HG03378 (cell line): ENCODE results near the gene HSPA6.
"Not testable (repeated sequence)": the region's sequence is repeated elsewhere in the genome, so short reads cannot be mapped to it uniquely, and the experiment has no call there.

Experiments used
- ATAC-seq: cut with Tn5 transposase; IDR thresholded peaks from one replicate; pipeline ENCODE4 v1.9.1; 2021; ENCODE audit warnings: mild to moderate bottlenecking, moderate library complexity; ENCODE audit not compliant: unreplicated experiment

The HSPA6 gene

DNA sequence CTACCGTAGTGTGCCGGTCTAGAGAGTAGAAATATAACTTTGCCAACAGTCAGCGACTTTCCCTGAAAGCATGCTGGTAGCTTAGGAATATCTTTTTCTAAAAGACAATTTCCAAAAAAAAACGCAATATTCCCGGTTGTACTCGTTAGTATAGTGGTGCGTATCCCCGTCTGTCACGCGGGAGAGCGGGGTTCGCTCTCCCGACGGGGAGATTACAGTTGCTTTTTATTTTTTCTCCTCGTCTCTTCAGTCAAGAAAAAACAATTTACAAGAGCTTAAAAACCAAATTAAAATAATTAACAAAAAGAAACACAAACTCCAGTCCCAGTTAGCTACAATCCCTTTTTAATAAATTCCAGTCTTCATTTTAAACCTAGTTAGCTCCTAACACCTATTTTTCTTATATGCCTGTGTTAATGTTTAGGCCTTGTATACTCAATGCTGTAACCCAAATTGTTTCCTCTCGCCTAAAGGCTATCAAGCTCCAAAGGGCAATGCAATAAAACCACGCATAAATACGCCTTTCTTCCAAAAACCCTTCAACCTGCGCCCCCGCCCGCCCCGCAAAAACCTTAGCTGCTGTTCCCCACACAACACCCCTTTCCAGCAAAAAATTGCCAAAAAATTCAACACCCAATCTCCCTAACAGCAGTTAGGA lies 7.8 kb downstream of the HSPA6 start:
- ATAC-seq = no peak

DNA sequence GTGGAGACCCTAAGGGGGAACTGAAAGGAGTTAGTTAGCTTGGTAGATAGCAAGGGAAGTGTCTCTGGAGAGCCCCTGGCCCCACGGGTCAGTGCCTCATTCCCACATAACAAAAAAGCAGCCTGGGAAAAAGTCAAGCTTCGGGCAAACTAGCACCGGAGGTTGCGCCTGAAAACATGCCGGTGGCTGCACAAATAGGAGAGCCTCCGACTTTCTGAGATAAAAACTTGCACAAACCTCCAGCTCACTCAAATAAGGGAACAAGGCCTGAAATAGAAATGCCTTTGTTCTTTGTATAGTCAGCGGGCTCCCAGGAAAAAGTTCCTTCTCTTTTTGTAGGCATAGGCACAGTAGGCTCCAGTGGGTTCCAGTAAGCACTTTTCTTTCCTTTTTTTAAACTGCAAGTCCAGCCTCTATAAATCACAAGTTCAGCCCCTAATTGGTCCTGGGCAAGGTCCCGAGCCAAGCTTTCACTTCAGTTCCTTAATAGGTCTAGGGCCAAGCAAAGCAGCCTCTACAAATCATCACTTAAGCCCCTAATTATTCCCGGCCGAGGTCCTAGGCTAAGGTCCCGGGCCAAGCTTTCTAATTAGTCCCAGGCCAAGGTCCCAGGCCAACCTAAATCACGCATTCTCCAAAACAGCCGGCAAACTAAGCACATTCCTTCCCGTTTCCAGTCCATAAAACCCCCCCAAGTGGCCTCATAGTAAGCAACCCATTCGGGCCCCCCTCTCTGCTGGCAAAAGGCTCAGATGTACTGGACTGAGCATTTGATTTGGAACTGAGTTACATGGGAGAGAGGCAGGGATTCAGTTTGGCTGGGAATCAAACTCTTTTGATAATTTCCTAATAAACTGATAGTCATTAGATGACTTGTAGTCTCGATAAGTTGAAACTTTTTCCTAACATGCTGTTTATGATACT lies 8.6 kb downstream of the HSPA6 start:
- not testable (repeated sequence) for ATAC-seq

DNA sequence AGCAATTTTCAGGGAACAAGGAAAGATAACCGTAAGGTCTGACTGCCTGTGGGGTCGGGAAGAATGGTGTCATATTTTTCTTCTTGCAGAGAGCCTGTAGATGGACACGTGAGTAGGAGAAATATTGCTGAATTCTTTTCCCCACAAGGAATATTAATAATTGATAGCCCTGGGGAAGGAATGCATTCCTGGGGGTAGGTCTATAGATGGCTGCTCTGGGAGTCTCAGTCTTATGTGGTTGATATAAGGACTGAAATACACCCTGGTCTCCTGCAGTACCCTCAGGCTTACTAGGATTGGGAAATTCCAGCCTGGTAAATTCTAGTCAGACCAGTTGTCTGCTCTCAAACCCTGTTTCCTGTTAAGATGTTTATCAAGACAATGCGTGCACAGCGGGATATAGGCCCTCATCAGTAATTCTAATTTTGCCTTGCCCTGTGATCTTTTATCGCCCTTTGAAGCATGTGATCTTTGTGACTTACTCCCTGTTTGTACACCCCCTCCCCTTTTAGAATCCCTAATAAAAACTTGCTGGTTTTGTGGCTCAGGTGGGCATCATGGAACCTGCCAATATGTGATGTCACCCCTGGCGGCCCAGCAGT lies 12.8 kb downstream of the HSPA6 start:
- ATAC-seq = not testable (repeated sequence)

DNA sequence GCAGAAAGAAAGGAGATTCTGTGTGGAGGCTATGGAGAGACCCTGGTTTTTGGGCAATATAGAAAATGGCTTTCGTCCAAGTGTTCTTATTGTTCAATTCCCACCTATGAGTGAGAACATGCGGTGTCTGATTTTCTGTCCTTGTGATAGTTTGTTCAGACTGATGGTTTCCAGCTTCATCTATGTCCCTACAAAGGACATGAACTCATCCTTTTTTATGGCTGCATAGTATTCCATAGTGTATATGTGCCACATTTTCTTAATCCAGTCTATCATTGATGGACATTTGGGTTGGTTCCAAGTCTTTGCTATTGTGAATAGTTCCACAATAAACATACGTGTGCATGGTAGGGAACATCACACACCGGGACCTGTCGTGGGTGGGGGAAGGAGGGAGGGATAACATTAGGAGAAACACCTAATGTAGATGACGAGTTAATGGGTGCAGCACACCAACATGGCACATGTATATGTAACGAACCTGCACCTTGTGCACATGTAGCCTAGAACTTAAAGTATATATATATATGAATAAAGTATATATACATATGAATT lies 14.7 kb downstream of the HSPA6 start:
- not testable (repeated sequence) for ATAC-seq

DNA sequence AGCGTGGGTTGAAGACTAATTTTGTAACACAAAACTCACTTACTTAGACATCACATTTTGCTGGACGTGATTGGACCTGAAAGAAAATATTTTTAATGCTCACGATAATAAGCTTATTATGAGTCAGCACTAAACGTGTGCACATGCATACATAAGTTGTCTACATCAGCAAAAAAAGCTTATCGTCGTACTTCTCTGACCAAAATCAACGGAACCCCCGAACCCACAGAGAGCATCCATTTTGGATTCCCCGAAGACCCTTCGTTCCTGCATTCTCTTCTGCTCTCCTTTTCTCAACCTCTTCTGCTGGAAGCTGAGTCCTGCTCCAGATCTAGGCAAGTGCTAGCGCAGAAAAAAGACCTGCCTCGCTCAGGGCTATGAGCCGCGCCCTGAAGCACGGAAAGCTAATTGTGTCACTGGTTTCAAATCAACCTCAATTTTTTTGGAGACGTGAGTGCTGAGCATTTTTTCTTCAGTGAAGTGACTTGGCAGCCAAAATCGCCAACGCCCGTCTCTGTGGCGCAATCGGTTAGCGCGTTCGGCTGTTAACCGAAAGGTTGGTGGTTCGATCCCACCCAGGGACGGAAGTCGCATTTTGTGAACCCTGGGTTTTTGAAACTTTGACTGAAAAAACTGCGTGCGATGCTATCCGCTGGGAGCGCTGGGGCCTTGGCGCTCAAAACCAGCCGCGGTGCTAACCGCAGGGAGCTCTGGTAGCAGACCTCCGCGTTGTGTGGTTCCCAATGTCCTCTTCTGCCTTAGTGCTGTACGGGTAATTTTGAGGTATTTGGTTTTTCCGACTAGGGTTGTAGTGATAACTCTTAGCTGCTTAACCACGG lies 15.6 kb downstream of the HSPA6 start:
- ATAC-seq = peak; percentile 55

DNA sequence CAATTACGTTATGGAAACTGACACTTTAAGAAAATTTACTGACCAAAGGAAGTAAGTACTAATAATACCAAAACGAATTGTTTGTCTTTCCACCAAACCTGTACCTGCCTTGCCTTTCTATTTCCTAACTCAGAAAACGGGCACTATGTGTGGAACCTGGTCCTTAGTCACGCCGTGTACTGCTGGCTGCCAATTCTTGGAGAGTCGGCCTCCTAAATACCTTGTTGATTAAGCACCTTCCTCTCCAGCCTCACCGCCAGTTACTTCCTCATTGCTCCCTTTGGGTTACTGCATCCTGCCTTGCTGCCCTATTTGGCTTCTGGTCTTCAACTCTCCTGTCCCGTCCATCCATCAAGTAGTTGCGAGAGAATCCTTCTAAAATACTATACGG lies 16.2 kb downstream of the HSPA6 start:
- not testable (repeated sequence) for ATAC-seq

DNA sequence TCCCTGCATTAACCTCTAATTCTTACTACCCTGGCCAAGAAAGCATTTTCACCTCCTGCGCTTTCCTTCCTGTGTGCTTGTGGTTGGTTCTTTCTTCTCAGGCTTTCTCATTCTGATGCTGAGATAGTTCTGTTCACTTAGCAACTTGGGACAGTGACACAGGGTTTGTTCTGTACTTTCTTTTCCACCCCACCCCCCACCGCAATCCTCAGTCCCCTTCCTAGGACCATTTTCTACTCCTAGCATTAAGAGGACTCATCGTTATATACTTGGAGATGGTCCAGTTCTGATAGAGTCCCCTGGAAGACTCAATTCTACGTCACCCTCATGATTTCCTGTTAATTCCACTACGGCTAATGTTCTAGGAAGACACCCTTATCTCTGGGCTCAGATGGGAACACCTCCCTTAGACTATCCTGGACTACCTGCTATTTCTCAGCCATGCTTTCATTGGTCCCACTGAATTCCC lies 17.8 kb downstream of the HSPA6 start:
- ATAC-seq = peak; percentile 69

DNA sequence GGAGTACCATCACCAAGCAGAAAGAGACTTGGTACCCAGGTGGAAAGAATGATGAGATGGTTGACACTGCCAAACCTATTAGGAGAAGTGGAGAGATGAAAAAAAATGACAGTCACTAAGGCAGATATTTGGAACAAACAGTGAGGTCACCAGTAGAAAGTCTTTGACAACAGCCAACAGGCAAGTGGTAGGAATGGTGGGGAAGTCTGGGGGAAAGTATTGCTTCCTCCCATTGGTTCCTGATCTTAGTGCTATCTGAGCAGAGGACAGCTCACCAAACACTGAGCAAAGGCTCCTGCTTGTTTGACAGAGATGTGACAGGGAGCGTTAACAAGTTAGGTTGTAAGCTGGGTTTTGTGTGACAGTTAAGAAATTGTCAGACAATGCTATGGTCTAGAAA lies 18.8 kb downstream of the HSPA6 start:
- not testable (repeated sequence) for ATAC-seq

DNA sequence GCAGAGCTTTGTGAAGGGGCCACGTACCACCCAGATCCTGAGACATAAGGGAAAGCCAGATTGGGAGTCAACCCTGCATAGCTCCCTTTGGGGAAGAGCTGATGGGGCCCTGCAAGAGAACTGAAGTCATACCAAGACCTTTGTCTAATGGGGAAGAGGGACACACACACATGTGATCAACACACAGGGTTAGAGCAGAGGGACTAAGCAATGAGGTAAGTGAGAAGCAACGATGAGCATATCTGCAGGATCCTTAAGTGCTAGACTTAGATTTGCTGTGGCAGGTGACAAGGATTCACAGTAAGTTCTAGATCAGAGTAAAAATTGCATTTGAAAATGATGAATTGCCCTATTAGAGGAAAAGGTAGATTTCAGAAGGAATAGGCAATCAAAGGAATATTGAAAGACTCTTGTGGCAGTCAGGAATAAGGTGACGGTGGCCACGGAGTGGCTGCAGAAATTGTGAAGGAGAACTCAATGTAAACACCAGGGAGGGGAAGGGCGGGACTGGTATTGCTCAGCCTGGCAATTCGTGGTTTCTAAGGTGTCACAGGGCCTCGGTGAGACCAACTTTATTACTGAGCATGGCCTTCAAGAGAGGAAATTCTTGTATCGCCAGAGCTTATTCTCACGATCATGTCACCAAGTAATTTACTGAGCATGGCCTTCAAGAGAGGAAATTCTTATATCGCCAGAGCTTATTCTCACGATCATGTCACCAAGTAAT lies 20.8 kb downstream of the HSPA6 start:
- ATAC-seq = not testable (repeated sequence)

DNA sequence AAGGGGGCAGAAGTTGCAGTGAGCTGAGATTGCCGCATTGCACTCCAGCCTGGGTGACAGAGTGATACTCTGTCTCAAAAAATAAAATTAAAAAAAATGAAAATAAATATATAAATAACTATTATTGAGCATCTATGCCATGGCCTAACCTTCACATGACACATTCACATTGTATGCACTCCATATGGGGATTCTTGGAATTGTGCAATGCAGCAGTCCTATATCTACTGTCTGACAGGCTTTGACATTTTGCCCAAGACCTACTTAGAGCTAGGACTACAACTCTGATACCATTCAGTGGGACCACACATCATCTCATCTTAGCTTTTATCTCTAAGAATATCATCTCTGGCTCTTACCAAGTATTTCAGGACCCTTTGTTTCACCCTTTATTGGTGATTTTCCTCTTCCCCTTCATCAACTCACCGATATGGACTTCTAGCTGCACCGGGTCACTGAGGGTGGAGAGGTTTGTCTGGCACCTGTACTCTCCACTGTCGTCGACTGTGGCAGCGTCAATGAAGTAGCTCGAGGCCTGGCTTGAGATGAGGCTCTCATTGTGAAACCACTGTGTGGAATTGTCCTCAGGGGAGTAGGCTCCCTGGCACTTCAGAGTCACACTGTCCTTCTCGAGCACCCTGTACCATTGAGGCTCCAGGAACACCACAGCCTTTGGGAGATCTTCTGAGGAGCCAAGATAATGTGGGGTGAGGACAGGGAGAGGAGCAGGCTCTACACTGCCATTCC lies 23.8 kb downstream of the HSPA6 start:
- not testable (repeated sequence) for ATAC-seq

DNA sequence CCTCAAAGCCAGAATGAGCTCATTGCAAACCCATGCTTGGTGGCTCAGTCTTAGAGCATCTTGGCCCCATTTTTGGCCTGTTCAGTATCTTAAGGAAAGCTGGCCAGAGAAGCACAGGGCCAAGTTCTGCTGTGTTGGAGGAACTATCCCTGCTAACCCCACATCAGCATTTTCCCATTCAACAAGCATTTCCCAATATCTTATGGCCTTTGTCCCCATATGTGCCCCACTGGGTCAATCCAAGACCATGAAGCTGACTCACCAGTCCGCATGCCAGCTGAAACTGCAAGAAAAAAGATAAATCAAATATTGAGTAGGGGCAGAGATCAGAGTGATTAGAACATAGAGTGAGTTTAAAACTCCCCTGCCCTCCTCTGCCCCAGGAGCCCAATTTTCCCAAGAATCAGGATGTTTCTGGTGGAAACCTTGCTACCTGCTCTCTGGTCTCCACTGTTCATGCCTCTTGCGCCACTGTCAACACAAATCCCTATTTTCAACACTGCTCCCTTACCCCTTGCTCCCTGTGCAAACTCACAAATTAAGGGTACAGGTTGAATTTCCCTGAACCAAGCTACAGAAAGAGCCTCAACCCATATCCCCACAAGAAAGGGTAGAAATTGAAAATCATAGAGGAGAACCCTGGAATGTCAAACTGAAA lies 24.5 kb downstream of the HSPA6 start:
- not testable (repeated sequence) for ATAC-seq

DNA sequence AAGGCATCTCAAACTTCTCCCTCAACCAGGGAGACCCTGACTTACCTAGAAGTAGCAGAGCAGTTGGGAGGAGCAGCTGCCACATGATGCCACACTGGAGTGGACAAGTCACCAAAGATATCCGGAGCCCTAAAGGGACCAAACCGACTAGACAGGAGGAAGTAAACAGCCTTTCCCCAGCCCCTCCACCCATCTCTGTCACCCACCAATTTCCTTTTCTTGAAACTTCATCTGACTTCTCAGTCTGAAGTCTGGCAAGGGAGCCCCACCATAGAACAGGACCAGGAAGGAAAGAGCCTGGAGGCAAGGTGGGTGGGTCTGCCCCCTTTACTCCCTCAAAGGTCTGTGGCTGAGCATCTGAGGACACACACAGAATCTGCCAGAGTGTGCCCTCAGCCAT lies 25.3 kb downstream of the HSPA6 start, which contains the start of gene FCGR3A:
TSS of gene FCGR3A (minus strand) at position 167 of the 400 bp plus-strand sequence. CDS start at position 85, 82 bp downstream.
- no peak for ATAC-seq

DNA sequence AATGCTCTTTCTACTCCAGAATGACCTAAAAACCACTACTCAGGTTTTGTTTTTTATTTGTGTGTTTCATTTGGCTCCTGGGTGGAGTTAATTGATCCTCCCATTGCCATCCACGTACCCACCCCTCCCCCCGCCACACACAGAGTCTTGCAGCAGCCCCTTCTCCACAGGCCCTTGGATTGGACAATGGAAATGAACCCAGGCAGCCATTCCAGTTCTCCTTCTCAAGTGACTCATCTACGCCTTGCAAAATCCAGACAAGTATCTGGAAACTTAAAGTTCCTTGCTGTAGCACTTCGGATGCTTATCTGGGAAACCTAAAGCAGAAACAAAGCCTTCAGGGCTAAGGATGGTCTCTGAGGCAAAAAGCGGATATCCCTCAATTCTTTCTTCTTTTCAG lies 26.6 kb downstream of the HSPA6 start:
- not testable (repeated sequence) for ATAC-seq

DNA sequence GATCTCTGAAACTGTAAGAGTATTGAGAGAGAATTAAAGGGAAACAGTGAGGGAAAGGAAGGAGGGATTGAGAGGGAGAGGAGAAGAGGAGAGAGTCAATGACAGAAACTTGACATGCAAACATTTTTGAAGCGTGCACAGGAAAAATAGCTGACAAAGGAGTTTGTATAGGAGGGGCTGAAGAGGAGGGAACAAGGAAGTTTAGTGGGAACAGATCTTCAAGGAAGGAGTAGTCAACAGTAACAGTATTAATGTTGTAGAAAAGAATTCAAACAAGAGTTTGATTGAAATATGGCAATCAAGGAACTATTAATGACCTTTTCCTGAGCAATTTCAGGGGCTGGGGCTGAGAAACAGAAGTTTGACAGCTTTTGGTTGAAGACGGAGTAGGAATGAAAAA lies 29.3 kb downstream of the HSPA6 start:
- not testable (repeated sequence) for ATAC-seq

DNA sequence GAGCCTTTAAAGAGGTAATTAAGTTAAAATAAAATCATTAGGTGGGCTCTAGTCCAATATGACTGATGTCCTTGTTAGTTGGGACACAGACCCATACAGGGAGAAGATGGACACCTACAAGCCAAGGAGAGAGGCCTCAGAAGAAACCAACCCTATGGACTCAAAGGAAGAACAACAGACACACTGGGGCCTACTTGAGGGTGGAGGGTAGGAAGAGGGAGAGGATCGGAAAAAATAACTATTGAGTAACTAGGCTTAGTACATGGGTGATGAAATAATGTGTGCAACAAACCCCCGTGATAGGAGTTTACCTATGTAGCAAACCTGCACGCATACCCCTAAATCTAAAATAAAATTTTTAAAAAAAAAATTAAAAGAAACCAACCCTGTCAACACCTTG lies 30.0 kb downstream of the HSPA6 start:
- ATAC-seq = not testable (repeated sequence)

DNA sequence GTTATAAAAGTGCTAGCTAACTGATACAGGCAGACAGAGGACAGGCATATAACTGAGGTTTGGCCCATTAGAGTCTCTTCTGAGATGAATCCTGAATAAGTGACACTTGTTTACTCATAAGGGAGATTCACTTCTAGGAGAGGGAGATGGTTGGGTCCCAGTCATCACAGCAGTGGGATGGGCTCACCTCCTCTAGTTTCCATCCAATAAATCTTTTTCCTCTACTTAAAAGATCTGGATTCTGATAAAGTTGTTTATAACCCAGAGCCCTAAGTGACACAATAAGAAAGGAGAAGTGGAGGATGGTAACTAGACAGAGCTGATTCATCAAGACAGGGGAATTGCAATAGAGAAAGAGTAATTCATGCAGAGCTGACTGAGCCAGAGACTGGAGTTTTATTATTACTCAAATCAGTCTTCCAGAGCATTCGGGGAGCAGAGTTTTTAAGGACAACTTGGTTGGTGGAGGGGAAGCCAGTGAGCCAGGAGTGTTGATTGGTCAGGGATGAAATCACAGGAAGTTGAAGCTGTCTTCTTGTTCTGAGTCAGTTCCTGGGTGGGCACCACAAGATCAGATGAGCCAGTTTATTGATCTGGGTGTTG lies 30.6 kb downstream of the HSPA6 start:
- not testable (repeated sequence) for ATAC-seq

DNA sequence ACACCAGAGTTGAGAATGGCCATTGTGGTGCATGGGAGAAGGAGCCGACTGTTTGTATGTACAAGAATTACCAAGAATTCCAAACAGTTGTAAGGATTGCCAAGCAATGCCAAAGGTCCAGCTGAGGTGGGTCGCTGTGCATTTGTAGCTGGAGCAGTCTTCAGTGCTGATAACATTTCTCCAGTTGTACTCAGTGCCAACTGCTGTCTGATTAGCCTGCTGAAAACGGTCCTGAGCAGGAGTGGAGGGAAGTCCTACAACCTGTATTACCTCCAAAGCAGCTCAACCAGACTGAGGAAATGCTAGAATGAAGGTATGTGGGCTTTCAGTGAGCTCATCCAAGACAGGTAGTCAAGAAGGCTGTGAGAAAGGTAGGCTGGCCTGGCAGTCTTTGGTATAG lies 31.8 kb downstream of the HSPA6 start:
- ATAC-seq = not testable (repeated sequence)

DNA sequence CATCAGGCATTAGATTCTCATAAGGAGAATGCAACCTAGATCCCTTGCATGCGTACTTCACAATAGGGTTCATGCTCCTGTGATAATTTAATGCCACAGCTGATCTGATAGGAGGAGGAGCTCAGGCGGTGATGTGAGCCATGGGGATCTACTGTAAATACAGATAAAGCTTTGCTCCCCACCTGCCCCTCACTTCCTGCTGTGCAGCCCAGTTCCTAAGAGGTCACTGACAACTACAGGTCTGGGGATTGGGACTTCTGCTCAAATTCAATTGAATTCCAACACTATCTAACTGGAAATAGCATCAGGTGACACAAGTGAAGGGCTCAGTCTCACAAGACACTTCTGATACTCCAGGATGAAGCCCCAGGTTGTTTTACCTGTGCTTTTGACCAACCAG lies 32.6 kb downstream of the HSPA6 start:
- not testable (repeated sequence) for ATAC-seq
